IMR-90 (cell line): ENCODE measurements around the gene AMIGO1. TPM values are rescaled to one million over a fixed set of nuclear protein-coding genes. Genes with fewer than 3 reads are reported as not detected.

Experiments used
- ATAC-seq: fragments of 200-7000 bp; cut with Tn5 transposase; 2 replicates; pipeline ENCODE4 v1.9.1; 2020; ENCODE audit warnings: low read depth, mild to moderate bottlenecking, moderate library complexity
- BruUV-seq: library from RNA; stranded (reverse); fragments of 400-500 nt; replicated peaks from 2 replicates; lab custom pipeline; 2021; lab: Mats Ljungman, UMichigan
- CTCF ChIA-PET: fragments of 300-600 bp; formaldehyde crosslinking; extraction: SDS; loops from one replicate; lab custom pipeline; 2021; ENCODE audit warnings: antibody characterized with exemption; lab: Yijun Ruan, JAX
- POLR2A ChIA-PET: fragments of 300-600 bp; sonication (Branson Sonifier 250); formaldehyde crosslinking; loops from one replicate; lab custom pipeline; 2022; ENCODE audit warnings: antibody characterized with exemption; ENCODE audit not compliant: unreplicated experiment; lab: Charles Lee
- DNase-seq: peaks from one replicate; pipeline ENCODE4 v3.0.0; 2013
- H2AFZ ChIP-seq: replicated peaks from 2 replicates; pipeline ENCODE3; 2013; ENCODE audit warnings: low read length, mild to moderate bottlenecking; ENCODE audit not compliant: poor library complexity
- H2AK5ac ChIP-seq: 2 replicates; pipeline ENCODE4 v1.6.1; 2013; ENCODE audit warnings: low read depth, low read length, inconsistent platforms
- H2AK9ac ChIP-seq: replicated peaks from 2 replicates; pipeline ENCODE3; 2013; ENCODE audit warnings: mild to moderate bottlenecking, low read depth, low read length, moderate library complexity; ENCODE audit not compliant: poor library complexity
- H2BK120ac ChIP-seq: 2 replicates; pipeline ENCODE4 v1.6.1; 2013; ENCODE audit warnings: low read depth, low read length, inconsistent platforms
- H2BK15ac ChIP-seq: 3 replicates; pipeline ENCODE4 v1.6.1; 2013; ENCODE audit warnings: low read depth, low read length, inconsistent platforms
- H2BK20ac ChIP-seq: 2 replicates; pipeline ENCODE4 v1.6.1; 2013; ENCODE audit warnings: low read depth, mild to moderate bottlenecking, inconsistent platforms, low read length, moderate library complexity
- H2BK5ac ChIP-seq: 2 replicates; pipeline ENCODE4 v1.6.1; 2013; ENCODE audit warnings: mild to moderate bottlenecking, low read depth, low read length, inconsistent platforms; ENCODE audit not compliant: poor library complexity, severe bottlenecking
- H3K14ac ChIP-seq: replicated peaks from 2 replicates; pipeline ENCODE4 v1.6.1; 2013; ENCODE audit warnings: low read depth, low read length, inconsistent platforms
- H3K18ac ChIP-seq: 2 replicates; pipeline ENCODE4 v1.6.1; 2013; ENCODE audit warnings: low read depth, low read length, control low read depth
- H3K23ac ChIP-seq: 2 replicates; pipeline ENCODE4 v1.6.1; 2013; ENCODE audit warnings: low read depth, low read length, inconsistent platforms
- H3K27ac ChIP-seq: 2 replicates; pipeline ENCODE4 v1.5.1; 2013; ENCODE audit warnings: mild to moderate bottlenecking, control low read depth, low read length; ENCODE audit not compliant: insufficient read depth
- H3K27me3 ChIP-seq: 2 replicates; pipeline ENCODE4 v1.6.1; 2013; ENCODE audit warnings: low read length; ENCODE audit not compliant: control insufficient read depth, insufficient read depth
- H3K36me3 ChIP-seq: 2 replicates; pipeline ENCODE4 v1.6.1; 2013; ENCODE audit warnings: low read length, mixed read lengths; ENCODE audit not compliant: control insufficient read depth, insufficient read depth
- H3K4ac ChIP-seq: 2 replicates; pipeline ENCODE4 v1.6.1; 2013; ENCODE audit warnings: low read depth, low read length, inconsistent platforms
- H3K4me1 ChIP-seq: 2 replicates; pipeline ENCODE4 v1.6.1; 2013; ENCODE audit warnings: low read length, mixed read lengths; ENCODE audit not compliant: control insufficient read depth, insufficient read depth
- H3K4me2 ChIP-seq: 2 replicates; pipeline ENCODE4 v1.6.1; 2013; ENCODE audit warnings: low read depth, mild to moderate bottlenecking, control low read depth, low read length, moderate library complexity
- H3K4me3 ChIP-seq: 2 replicates; pipeline ENCODE4 v1.5.1; 2013; ENCODE audit warnings: low read depth, mild to moderate bottlenecking, control low read depth, low read length, moderate library complexity; ENCODE audit not compliant: insufficient read depth
- H3K56ac ChIP-seq: 2 replicates; pipeline ENCODE4 v1.6.1; 2013; ENCODE audit warnings: low read length, inconsistent platforms; ENCODE audit not compliant: insufficient read depth; ENCODE audit errors: extremely low read depth
- H3K79me1 ChIP-seq, 2 experiments: 2 replicates each; pipeline ENCODE4 v1.6.1; 2013; ENCODE audit warnings: low read length in 2 of 2, inconsistent platforms in 1 of 2, low read depth in 1 of 2
- H3K9ac ChIP-seq: 2 replicates; pipeline ENCODE4 v1.6.1; 2013; ENCODE audit warnings: low read depth, low read length, control low read depth
- H3K9me1 ChIP-seq: 2 replicates; pipeline ENCODE4 v1.6.1; 2013; ENCODE audit warnings: low read length, inconsistent platforms; ENCODE audit not compliant: insufficient read depth
- H3K9me3 ChIP-seq: 2 replicates; pipeline ENCODE4 v1.6.1; 2013; ENCODE audit warnings: low read length; ENCODE audit not compliant: control insufficient read depth, insufficient read depth
- H4K20me1 ChIP-seq: 2 replicates; pipeline ENCODE4 v1.6.1; 2013; ENCODE audit warnings: low read length, inconsistent platforms; ENCODE audit not compliant: insufficient read depth
- H4K5ac ChIP-seq: 2 replicates; pipeline ENCODE4 v1.6.1; 2013; ENCODE audit warnings: mild to moderate bottlenecking, low read depth, low read length, control low read depth
- H4K8ac ChIP-seq, 2 experiments: 2 replicates each; pipeline ENCODE4 v1.6.1; 2013; ENCODE audit warnings: low read depth in 2 of 2, low read length in 2 of 2, control low read depth in 1 of 2, inconsistent platforms in 1 of 2
- H4K91ac ChIP-seq: 2 replicates; pipeline ENCODE4 v1.6.1; 2013; ENCODE audit warnings: low read depth, low read length, inconsistent platforms; ENCODE audit not compliant: insufficient read depth
- CHD1 ChIP-seq: IDR thresholded peaks from 2 replicates; pipeline ENCODE4 v1.6.1; 2012; ENCODE audit warnings: low read depth, low read length, improper control_type of control experiment
- FOS ChIP-seq: fragments of 150-350 bp; IDR thresholded peaks from 2 replicates; pipeline ENCODE4 v1.6.1; 2016; ENCODE audit warnings: low read depth, low read length
- MAFK ChIP-seq: IDR thresholded peaks from 2 replicates; pipeline ENCODE4 v1.6.1; 2012; ENCODE audit warnings: low read depth, low read length, improper control_type of control experiment
- MAZ ChIP-seq: IDR thresholded peaks from 2 replicates; pipeline ENCODE4 v1.6.1; 2012; ENCODE audit warnings: low read depth, mild to moderate bottlenecking, low read length, improper control_type of control experiment, moderate library complexity, borderline replicate concordance
- MXI1 ChIP-seq: IDR thresholded peaks from 2 replicates; pipeline ENCODE4 v1.6.1; 2012; ENCODE audit warnings: low read depth, mild to moderate bottlenecking, low read length, moderate library complexity, borderline replicate concordance
- RFX5 ChIP-seq: IDR thresholded peaks from 2 replicates; pipeline ENCODE4 v1.8.0; 2012; ENCODE audit warnings: low read depth, mild to moderate bottlenecking, low read length, moderate library complexity
- WGBS, 2 experiments: methylation state at CpG; one replicate each; pipeline versions ENCODE4 v1.1.5 to v1.1.7; 2013; ENCODE audit warnings: missing lambda C conversion rate in 2 of 2; ENCODE audit not compliant: insufficient read length in 1 of 2; ENCODE audit errors: extremely low coverage in 2 of 2; 5-methylcytosine and 5-hydroxymethylcytosine counted together
- dilution Hi-C: fragments of 300-500 bp; cut with HindIII; formaldehyde crosslinking; loops from one replicate; pipeline ENCODE4 v1.14.3; 2018; ENCODE audit warnings: low sequenced_read_pairs; ENCODE audit not compliant: unreplicated experiment
- in situ Hi-C: fragments of 300-500 bp; cut with MboI; formaldehyde crosslinking; loops from 3 replicates; pipeline ENCODE4 v1.14.3; 2019; ENCODE audit warnings: low sequenced_read_pairs, inconsistent platforms, mixed read lengths
- intact Hi-C: fragments of 100-400 bp; cut with micrococcal nuclease; formaldehyde crosslinking; loops from 2 replicates; pipeline ENCODE4 v1.10.0; 2022
- polyA plus RNA-seq, 3 experiments: library from polyadenylated mRNA; depleted of rRNA; stranded (reverse); fragments of >200 nt; gene quantifications; 2 replicates each; pipeline ENCODE4 v1.2.3, GENCODE V29; 2012; ENCODE audit warnings: low replicate concordance in 1 of 3
- total RNA-seq: library from RNA; depleted of rRNA; stranded (reverse); fragments of >200 nt; gene quantifications from 2 replicates; pipeline ENCODE4 v1.2.3, GENCODE V29; 2012
- TF ChIP-seq, protein P1 (sequence below): conservative IDR thresholded peaks from 2 replicates; pipeline ENCODE4 v1.5.1; 2012; ENCODE audit warnings: mild to moderate bottlenecking, low read depth, low read length, improper control_type of control experiment

AMIGO1 gene
- total and polyA plus RNA-seq, 2 of the 4 experiments (the other 2 are of a cell fraction) = 1.5 to 1.6 TPM

DNA sequence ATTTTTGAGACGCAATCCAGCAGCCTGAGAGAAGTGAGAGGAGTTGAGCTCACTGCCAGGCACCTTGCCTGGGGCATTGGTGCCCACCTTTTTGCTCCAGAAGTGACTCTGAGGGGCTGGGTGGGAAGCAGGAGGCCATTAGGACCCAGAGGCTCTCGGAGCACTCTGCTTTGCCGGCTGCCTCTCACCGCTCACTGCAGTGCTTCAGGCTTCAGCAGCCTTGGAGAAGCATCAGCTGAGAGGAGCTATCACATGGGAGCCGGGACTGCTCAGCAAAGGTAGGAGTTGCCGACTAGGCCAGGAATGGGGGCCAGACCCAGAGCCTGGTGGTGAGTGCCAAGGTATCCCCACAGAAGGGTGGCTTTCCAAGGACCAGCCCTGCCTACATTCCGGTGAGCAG is 30.1 kb upstream of the AMIGO1 start, which contains the start of gene GPR61:
Gene GPR61, plus strand, starts transcription at position 197 of the 400 bp plus-strand sequence. CDS start 3,151 bp downstream, outside the sequence.
- Histone ChIP-seq H3K56ac (no peak within 1 kb of the TSS), H2BK5ac (no peak within 1 kb of the TSS), H3K23ac (no peak within 1 kb of the TSS), H3K27me3 (peaks cover 23% of the 10 kb centered on the region), H3K36me3 (no peaks in the 10 kb centered on the region), H3K9me3 (no peaks in the 10 kb centered on the region), H3K4ac (no peak within 1 kb of the TSS), H4K8ac (no peak within 1 kb of the TSS), H3K4me1 (no peaks in the 10 kb centered on the region; the same call in 1 of the 2 replicates), H4K91ac (no peak within 1 kb of the TSS), H3K4me2 (no peak within 1 kb of the TSS), H3K9me1 (no peaks in the 10 kb centered on the region; the same call in 1 of the 2 replicates), H4K5ac (no peak within 1 kb of the TSS), H2BK120ac (no peak within 1 kb of the TSS), H2AFZ (peak within 1 kb of the TSS; percentile 33), H3K14ac (no peak within 1 kb of the TSS), H3K27ac (no peak within 1 kb of the TSS), H3K18ac (no peak within 1 kb of the TSS), H3K79me1 (no peaks in the 10 kb centered on the region), H3K4me3 (no peak within 1 kb of the TSS), H2AK9ac (no peak within 1 kb of the TSS), H3K9ac (no peak within 1 kb of the TSS), H4K20me1 (no peaks in the 10 kb centered on the region), H2AK5ac (no peak within 1 kb of the TSS), H2BK15ac (no peak within 1 kb of the TSS), H2BK20ac (no peak within 1 kb of the TSS)
- in situ Hi-C loops = loop anchor here (10.0 kb wide), 1 partner anchor 275 kb away; no protein-coding TSS in a partner anchor
- dilution Hi-C loops = no loop called here
- no peak for TF ChIP-seq RFX5
- TF ChIP-seq MAZ = no peak
- TF ChIP-seq CHD1 = no peak
- TF ChIP-seq MAFK = no peak
- no peak for TF ChIP-seq MXI1
- TF ChIP-seq FOS = no peak
- TF ChIP-seq, protein P1, sequence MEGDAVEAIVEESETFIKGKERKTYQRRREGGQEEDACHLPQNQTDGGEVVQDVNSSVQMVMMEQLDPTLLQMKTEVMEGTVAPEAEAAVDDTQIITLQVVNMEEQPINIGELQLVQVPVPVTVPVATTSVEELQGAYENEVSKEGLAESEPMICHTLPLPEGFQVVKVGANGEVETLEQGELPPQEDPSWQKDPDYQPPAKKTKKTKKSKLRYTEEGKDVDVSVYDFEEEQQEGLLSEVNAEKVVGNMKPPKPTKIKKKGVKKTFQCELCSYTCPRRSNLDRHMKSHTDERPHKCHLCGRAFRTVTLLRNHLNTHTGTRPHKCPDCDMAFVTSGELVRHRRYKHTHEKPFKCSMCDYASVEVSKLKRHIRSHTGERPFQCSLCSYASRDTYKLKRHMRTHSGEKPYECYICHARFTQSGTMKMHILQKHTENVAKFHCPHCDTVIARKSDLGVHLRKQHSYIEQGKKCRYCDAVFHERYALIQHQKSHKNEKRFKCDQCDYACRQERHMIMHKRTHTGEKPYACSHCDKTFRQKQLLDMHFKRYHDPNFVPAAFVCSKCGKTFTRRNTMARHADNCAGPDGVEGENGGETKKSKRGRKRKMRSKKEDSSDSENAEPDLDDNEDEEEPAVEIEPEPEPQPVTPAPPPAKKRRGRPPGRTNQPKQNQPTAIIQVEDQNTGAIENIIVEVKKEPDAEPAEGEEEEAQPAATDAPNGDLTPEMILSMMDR = no peak
- CTCF ChIA-PET = interaction anchor here (0.5 kb wide), 1 partner anchor 638 kb away, joined by 4 read pairs; no protein-coding TSS in a partner anchor
- 25% methylated on average over 4 of the region's 7 CpGs; no CpG with 5 or more reads in 1 of the 2 experiments for WGBS, 2 experiments
- no TSS peak for BruUV-seq
- peak; percentile 57; the same call in 1 of the 2 replicates for ATAC-seq
- intact Hi-C loops = no loop called here
- POLR2A ChIA-PET = interaction anchor here (1.2 kb wide), 1 partner anchor 9 kb away, joined by 4 read pairs; the partner anchor contains the start of gene GNAI3
- DNase-seq = no peak
